Activated CD4-positive, alpha-beta T cell treated with anti-CD3 and anti-CD28 coated beads, Interleukin-2, Interleukin-6, amounts not matched to agents 100 ng/mL and 50 ng/mL, durations not matched to agents 16 hours and 8 hours (primary cell): Measurements from ENCODE around the gene IGF2BP2.
"Not testable (repeated sequence)": the region's sequence is repeated elsewhere in the genome, so short reads cannot be mapped to it uniquely, and the experiment has no call there.

Experiments
- DNase-seq: peaks from one replicate; pipeline ENCODE4 v3.0.0-alpha.2; 2020

IGF2BP2 gene

GRCh38 chr3:185705498-185705897 is 119.3 kb downstream of the IGF2BP2 start:
- DNase-seq: no peak

GRCh38 chr3:185702262-185703225 is 122.3 kb downstream of the IGF2BP2 start:
- DNase-seq: no peak

- no peak for DNase-seq
These were observed 123.1 kb downstream of the IGF2BP2 start for GRCh38 chr3:185701611-185702261.

GRCh38 chr3:185699927-185700326 is 124.9 kb downstream of the IGF2BP2 start:
- DNase-seq: no peak

GRCh38 chr3:185697228-185697627 is 127.6 kb downstream of the IGF2BP2 start:
- DNase-seq: not testable (repeated sequence)

GRCh38 chr3:185696039-185696438 is 128.8 kb downstream of the IGF2BP2 start:
- no peak for DNase-seq

GRCh38 chr3:185693985-185694653 is 130.7 kb downstream of the IGF2BP2 start:
- no peak for DNase-seq

GRCh38 chr3:185691622-185692021 is 133.2 kb downstream of the IGF2BP2 start:
- DNase-seq: no peak

GRCh38 chr3:185687271-185687878 is 137.5 kb downstream of the IGF2BP2 start:
- no peak for DNase-seq

GRCh38 chr3:185685231-185686035 is 139.4 kb downstream of the IGF2BP2 start:
- no peak for DNase-seq

- no peak for DNase-seq
These were observed 144.6 kb downstream of the IGF2BP2 start for GRCh38 chr3:185680231-185680630.

GRCh38 chr3:185678027-185678426 is 146.8 kb downstream of the IGF2BP2 start:
- DNase-seq: no peak

- DNase-seq: peak; percentile 54
These were observed 147.6 kb downstream of the IGF2BP2 start for GRCh38 chr3:185677146-185677829.

- no peak for DNase-seq
These were observed 157.3 kb downstream of the IGF2BP2 start for GRCh38 chr3:185667574-185667973.

- no peak for DNase-seq
These were observed 160.9 kb downstream of the IGF2BP2 start for GRCh38 chr3:185663929-185664328.

GRCh38 chr3:185661772-185662171 is 163.1 kb downstream of the IGF2BP2 start:
- DNase-seq: no peak

- not testable (repeated sequence) for DNase-seq
These were observed 163.5 kb downstream of the IGF2BP2 start for GRCh38 chr3:185661296-185661695.

- peak; percentile 82 for DNase-seq
These were observed 164.6 kb downstream of the IGF2BP2 start for GRCh38 chr3:185659942-185660921.

GRCh38 chr3:185658943-185659342 is 165.9 kb downstream of the IGF2BP2 start:
- DNase-seq: no peak

GRCh38 chr3:185658504-185658912 is 166.3 kb downstream of the IGF2BP2 start:
- no peak for DNase-seq
